PC-9 (cell line): ENCODE measurements around the gene ARID5B. TPM values are rescaled to one million over a fixed set of nuclear protein-coding genes. Genes with fewer than 3 reads are reported as not detected.
A peak's percentile ranks its signal among the peaks of the same experiment; 100 is the strongest.

Experiments used
- BruUV-seq: library from RNA; stranded (reverse); fragments of 400-500 nt; replicated peaks from 2 replicates; lab custom pipeline; 2021; lab: Mats Ljungman, UMichigan
- CTCF ChIA-PET: fragments of 300-600 bp; sonication (Branson Sonifier 250); formaldehyde crosslinking; loops from one replicate; lab custom pipeline; 2022; ENCODE audit warnings: antibody characterized with exemption; lab: Charles Lee
- POLR2A ChIA-PET: fragments of 300-600 bp; sonication (Branson Sonifier 250); formaldehyde crosslinking; loops from one replicate; lab custom pipeline; 2022; ENCODE audit warnings: antibody characterized with exemption; ENCODE audit not compliant: unreplicated experiment; lab: Charles Lee
- DNase-seq, 2 experiments: peaks; one replicate each; pipeline versions ENCODE4 v3.0.0 to v3.0.0-alpha.2; 2015 to 2022; ENCODE audit warnings: mixed read lengths in 1 of 2
- H2AFZ ChIP-seq: fragments of 200-600 bp; sonication (generic); 2 replicates; pipeline ENCODE4 v1.8.1; 2017; ENCODE audit warnings: antibody characterized with exemption
- H3F3A ChIP-seq: fragments of 200-600 bp; sonication (generic); 2 replicates; pipeline ENCODE4 v1.8.1; 2017; ENCODE audit warnings: antibody characterized with exemption, mild to moderate bottlenecking, low read depth; ENCODE audit not compliant: insufficient read depth
- H3K27ac ChIP-seq: fragments of 200-600 bp; sonication (generic); 2 replicates; pipeline ENCODE4 v1.6.1; 2016; ENCODE audit warnings: mixed run types
- H3K27me3 ChIP-seq: fragments of 200-600 bp; sonication (generic); 2 replicates; pipeline ENCODE4 v1.6.1; 2016; ENCODE audit warnings: low read depth, mixed run types; ENCODE audit not compliant: insufficient read depth
- H3K36me3 ChIP-seq: fragments of 200-600 bp; sonication (generic); 2 replicates; pipeline ENCODE4 v1.6.1; 2016; ENCODE audit warnings: low read depth, mixed run types
- H3K4me1 ChIP-seq: fragments of 200-600 bp; sonication (generic); replicated peaks from 2 replicates; pipeline ENCODE4 v1.6.1; 2016; ENCODE audit warnings: mixed run types; ENCODE audit not compliant: insufficient read depth
- H3K4me2 ChIP-seq: fragments of 200-600 bp; sonication (generic); 2 replicates; pipeline ENCODE4 v1.6.1; 2017; ENCODE audit warnings: mixed run types
- H3K4me3 ChIP-seq: fragments of 200-600 bp; sonication (generic); 2 replicates; pipeline ENCODE4 v1.6.1; 2016; ENCODE audit warnings: mixed run types
- H3K79me2 ChIP-seq: fragments of 200-600 bp; sonication (generic); 2 replicates; pipeline ENCODE4 v1.6.1; 2017; ENCODE audit warnings: low read depth, mixed run types
- H3K9me2 ChIP-seq: fragments of 200-600 bp; sonication (generic); 2 replicates; pipeline ENCODE4 v1.8.1; 2017; ENCODE audit warnings: mild to moderate bottlenecking; ENCODE audit not compliant: insufficient read depth
- H3K9me3 ChIP-seq: fragments of 200-600 bp; sonication (generic); 2 replicates; pipeline ENCODE4 v1.8.1; 2016; ENCODE audit warnings: low read depth; ENCODE audit not compliant: insufficient read depth
- H4K20me1 ChIP-seq: fragments of 200-600 bp; sonication (generic); 2 replicates; pipeline ENCODE4 v1.8.1; 2017; ENCODE audit not compliant: insufficient read depth
- EZH2 ChIP-seq: fragments of 200-600 bp; sonication (generic); IDR thresholded peaks from 2 replicates; pipeline ENCODE4 v1.8.0; 2017; ENCODE audit warnings: antibody characterized with exemption, low read depth
- intact Hi-C: fragments of 100-400 bp; cut with micrococcal nuclease; formaldehyde crosslinking; loops from one replicate; pipeline ENCODE4 v1.10.0; 2022; ENCODE audit not compliant: unreplicated experiment
- total RNA-seq: library from RNA; stranded (reverse); gene quantifications from 2 replicates; pipeline ENCODE4 v1.2.3, GENCODE V29; 2021
- TF ChIP-seq, protein P1 (sequence below): fragments of 200-600 bp; sonication (generic); conservative IDR thresholded peaks from 2 replicates; pipeline ENCODE4 v1.6.1; 2017; ENCODE audit warnings: mixed run types, antibody characterized with exemption, mild to moderate bottlenecking, moderate library complexity

The ARID5B gene
- total RNA-seq, 1 experiment from 2014 or later: 7.4 TPM

DNA sequence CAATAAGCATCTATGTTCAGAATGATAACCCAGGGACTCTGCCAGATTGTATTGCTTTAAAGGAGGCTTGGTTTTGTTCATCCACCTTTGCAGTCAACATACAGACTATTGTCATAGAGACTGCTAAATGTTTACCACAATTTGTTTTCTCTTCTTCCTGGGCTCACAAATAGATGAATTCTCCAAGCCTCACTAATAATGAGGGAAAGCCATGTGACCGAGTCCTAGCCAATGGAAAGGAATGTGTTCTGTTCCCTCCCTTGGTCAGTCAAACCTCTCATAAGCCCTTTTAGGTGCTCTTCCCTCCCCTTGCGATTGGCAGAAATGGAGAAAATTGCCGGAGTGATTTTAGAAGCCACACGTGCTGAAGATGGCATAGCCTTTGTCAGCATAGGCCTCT lies 230.2 kb downstream of the ARID5B start:
- no peaks in the 10 kb centered on the region for H4K20me1 ChIP-seq
- no peaks in the 10 kb centered on the region for H3K4me1 ChIP-seq
- TF ChIP-seq, protein P1, sequence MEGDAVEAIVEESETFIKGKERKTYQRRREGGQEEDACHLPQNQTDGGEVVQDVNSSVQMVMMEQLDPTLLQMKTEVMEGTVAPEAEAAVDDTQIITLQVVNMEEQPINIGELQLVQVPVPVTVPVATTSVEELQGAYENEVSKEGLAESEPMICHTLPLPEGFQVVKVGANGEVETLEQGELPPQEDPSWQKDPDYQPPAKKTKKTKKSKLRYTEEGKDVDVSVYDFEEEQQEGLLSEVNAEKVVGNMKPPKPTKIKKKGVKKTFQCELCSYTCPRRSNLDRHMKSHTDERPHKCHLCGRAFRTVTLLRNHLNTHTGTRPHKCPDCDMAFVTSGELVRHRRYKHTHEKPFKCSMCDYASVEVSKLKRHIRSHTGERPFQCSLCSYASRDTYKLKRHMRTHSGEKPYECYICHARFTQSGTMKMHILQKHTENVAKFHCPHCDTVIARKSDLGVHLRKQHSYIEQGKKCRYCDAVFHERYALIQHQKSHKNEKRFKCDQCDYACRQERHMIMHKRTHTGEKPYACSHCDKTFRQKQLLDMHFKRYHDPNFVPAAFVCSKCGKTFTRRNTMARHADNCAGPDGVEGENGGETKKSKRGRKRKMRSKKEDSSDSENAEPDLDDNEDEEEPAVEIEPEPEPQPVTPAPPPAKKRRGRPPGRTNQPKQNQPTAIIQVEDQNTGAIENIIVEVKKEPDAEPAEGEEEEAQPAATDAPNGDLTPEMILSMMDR: no peak
- TF ChIP-seq EZH2: no peak
- no peak overlapping the region for H3K4me3 ChIP-seq
- no peak for DNase-seq
- no peaks in the 10 kb centered on the region for H3K27me3 ChIP-seq
- no peak overlapping the region for H2AFZ ChIP-seq
- no peaks in the 10 kb centered on the region for H3F3A ChIP-seq
- POLR2A ChIA-PET: no interaction called here
- CTCF ChIA-PET: no interaction called here
- H3K4me2 ChIP-seq: no peak overlapping the region
- peaks cover 8% of the 10 kb centered on the region; the same call in 1 of the 2 replicates for H3K9me3 ChIP-seq
- intact Hi-C loops: no loop called here
- no peaks in the 10 kb centered on the region for H3K79me2 ChIP-seq
- no TSS peak for BruUV-seq
- H3K27ac ChIP-seq: no peak overlapping the region
- no peaks in the 10 kb centered on the region for H3K36me3 ChIP-seq
- H3K9me2 ChIP-seq: no peaks in the 10 kb centered on the region

DNA sequence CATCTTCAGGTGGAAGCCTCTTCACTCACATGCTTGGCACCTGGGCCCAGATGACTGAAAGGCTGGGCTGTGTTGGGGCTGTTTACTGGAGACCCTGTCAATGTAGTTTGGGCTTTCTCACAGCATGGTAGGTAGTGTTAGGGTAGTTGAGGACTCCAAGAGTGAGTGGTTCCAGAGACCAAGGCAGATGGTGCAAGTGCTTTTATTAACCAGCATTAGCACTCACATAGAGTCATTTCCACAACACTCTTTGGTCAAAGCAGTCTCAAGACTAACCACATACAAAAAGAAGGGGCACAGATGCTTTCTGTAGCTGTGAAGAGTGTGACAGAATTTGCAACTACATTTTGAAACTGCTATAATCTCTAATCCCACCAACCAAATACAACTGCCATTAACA lies 232.1 kb downstream of the ARID5B start:
- Histone ChIP-seq H3K4me3 (no peak overlapping the region), H3K36me3 (no peaks in the 10 kb centered on the region), H3K4me2 (no peak overlapping the region), H4K20me1 (no peaks in the 10 kb centered on the region), H3K27me3 (no peaks in the 10 kb centered on the region), H3K4me1 (no peaks in the 10 kb centered on the region; the same call in 1 of the 2 replicates), H2AFZ (no peak overlapping the region), H3F3A (no peaks in the 10 kb centered on the region), H3K27ac (no peak overlapping the region), H3K9me2 (no peaks in the 10 kb centered on the region), H3K79me2 (no peaks in the 10 kb centered on the region), H3K9me3 (peaks cover 13% of the 10 kb centered on the region)
- no peak for DNase-seq
- BruUV-seq: no TSS peak
- ChIA-PET POLR2A (no interaction called here), CTCF (no interaction called here)
- TF ChIP-seq, protein P1: no peak
- TF ChIP-seq EZH2: no peak
- intact Hi-C loops: no loop called here

DNA sequence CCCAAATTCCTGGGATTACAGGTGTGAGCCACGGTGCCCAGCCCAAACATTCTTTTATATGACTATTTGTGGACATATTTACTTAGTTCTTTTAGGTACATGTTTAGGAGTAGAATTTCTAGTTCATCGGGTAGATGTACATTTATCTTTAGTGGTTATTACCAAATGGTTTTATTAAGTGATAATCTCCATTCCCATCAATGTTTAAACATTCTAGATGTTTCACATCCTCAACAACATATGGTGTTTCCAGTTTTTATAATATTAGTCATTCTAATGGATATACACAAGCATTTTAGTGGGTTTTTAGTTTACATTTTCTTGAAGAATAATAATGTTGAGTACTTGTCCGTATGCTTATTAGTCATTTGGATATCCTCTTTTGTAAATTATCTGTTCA lies 235.4 kb downstream of the ARID5B start:
- TF ChIP-seq, protein P1: no peak
- no peak for TF ChIP-seq EZH2
- CTCF ChIA-PET: no interaction called here

More for the DNA sequence above, 235.4 kb downstream of the ARID5B start:
- Histone ChIP-seq H3K4me1 (no peaks in the 10 kb centered on the region; the same call in 1 of the 2 replicates), H3K9me2 (no peaks in the 10 kb centered on the region), H4K20me1 (no peaks in the 10 kb centered on the region), H3K36me3 (no peaks in the 10 kb centered on the region), H3K4me3 (no peak overlapping the region), H3K27ac (no peak overlapping the region), H2AFZ (peak overlapping the region; percentile 34; the same call in 1 of the 2 replicates), H3F3A (no peaks in the 10 kb centered on the region), H3K79me2 (no peaks in the 10 kb centered on the region), H3K9me3 (peaks cover 11% of the 10 kb centered on the region; the same call in 1 of the 2 replicates), H3K4me2 (no peak overlapping the region), H3K27me3 (no peaks in the 10 kb centered on the region)
- POLR2A ChIA-PET: no interaction called here
- no TSS peak for BruUV-seq
- intact Hi-C loops: no loop called here
- DNase-seq: peak; percentile 7 to 79

Other genes starting within 250 kb of the ARID5B start
- gene CABCOCO1, start 238.8 kb upstream of the ARID5B start, total RNA-seq: not detected in 2 replicates